HG03457 (cell line): ENCODE results near the gene URGCP.
"Not testable (repeated sequence)": the region's sequence is repeated elsewhere in the genome, so short reads cannot be mapped to it uniquely, and the experiment has no call there.

ENCODE experiments used
- ATAC-seq: cut with Tn5 transposase; IDR thresholded peaks from one replicate; pipeline ENCODE4 v1.9.1; 2021; ENCODE audit warnings: moderate number of reproducible peaks; ENCODE audit not compliant: unreplicated experiment

Gene URGCP

DNA sequence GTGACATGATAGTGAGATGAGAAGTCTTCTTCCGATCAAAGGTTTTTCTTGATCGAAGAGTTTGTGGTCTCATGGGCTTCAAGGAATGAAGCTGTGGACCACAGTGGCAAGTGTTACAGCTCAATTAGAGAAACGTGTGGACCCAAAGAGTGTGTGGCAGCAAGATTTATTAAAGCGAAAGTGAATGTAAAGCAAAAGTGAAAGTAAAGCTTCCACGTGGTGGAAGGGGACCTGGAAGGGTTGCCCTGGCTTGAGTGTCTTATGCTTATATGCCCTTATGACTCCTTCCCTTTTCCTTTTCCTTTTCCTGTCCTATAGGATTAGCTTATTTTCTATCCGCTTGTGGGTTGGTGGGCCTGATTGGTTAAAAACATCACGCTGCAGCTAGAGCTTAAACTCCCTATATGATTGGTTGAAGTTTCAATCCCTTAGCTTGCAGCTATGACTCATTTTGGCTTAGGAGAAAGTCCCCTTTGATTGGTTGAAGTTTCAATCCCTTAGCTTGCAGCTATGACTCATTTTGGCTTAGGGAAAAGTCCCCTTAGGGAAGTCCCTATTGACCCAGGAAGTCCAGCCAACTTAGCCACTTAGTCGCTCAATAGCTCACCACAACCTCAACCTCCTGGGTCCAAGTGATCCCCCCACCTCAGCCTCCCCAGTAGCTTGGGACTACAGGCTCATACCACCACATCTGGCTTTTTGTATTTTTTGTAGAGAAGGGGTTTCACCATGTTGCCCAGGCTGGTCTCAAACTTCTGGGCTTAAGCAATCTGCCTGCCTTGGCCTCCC, 71.7 kb downstream of the URGCP start:
- no peak for ATAC-seq

DNA sequence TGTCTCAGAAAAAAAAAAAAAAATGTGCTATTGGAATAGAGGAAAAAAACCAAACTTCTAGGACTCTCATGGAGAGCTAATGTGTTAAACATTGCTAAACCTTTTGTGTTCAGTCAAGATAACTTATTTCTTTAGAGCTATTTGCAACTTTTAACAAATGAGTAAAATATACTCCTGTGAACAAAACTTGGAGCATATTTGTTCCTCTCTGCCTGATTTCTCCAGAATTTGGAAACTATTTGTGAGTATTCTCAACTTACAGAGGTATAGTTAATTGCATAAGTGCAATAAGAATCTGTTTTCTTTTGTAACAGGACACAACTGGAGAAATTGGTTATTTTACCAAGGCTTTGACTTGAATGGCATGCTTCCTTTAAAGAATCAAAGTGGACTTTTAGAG, 75.5 kb downstream of the URGCP start:
- not testable (repeated sequence) for ATAC-seq
